Endothelial cell of umbilical vein (primary cell): Measurements from ENCODE around the gene VPS11. TPM values are rescaled to one million over a fixed set of nuclear protein-coding genes. Genes with fewer than 3 reads are reported as not detected.

Experiments
- BruUV-seq: library from RNA; stranded (reverse); fragments of 400-500 nt; replicated peaks from 2 replicates; lab custom pipeline; 2021; lab: Mats Ljungman, UMichigan
- CTCF ChIA-PET: fragments of 300-600, 350-600 bp; sonication (Branson Sonifier 250); formaldehyde crosslinking; loops from one replicate; lab custom pipeline; 2021; ENCODE audit warnings: antibody characterized with exemption, inconsistent platforms; lab: Charles Lee
- POLR2A ChIA-PET: fragments of 300-600, 350-600 bp; sonication (Branson Sonifier 250); formaldehyde crosslinking; loops from one replicate; lab custom pipeline; 2021; ENCODE audit warnings: antibody characterized with exemption, inconsistent platforms; lab: Charles Lee
- DNase-seq: peaks from one replicate; pipeline ENCODE4 v3.0.0-alpha.2; 2011; ENCODE audit warnings: low read depth, low spot score
- FAIRE-seq: peaks from 2 replicates; lab custom pipeline; 2011; peaks lifted over from hg19 to GRCh38; lab: Jason Lieb, UNC
- H2AFZ ChIP-seq: 2 replicates; pipeline ENCODE4 v1.6.0; 2012; ENCODE audit warnings: low read depth, low read length, control low read depth, inconsistent platforms
- H3K27ac ChIP-seq: 2 replicates; pipeline ENCODE4 v1.5.1; 2011; ENCODE audit warnings: low read depth, mild to moderate bottlenecking, control low read depth, low read length, moderate library complexity; ENCODE audit not compliant: insufficient read depth
- H3K27me3 ChIP-seq, 2 experiments: 2 replicates each; pipeline versions ENCODE4 v1.6.0 to v1.6.1; 2011; ENCODE audit warnings: low read length in 2 of 2, mixed read lengths in 1 of 2; ENCODE audit not compliant: control insufficient read depth in 2 of 2, insufficient read depth in 2 of 2
- H3K36me3 ChIP-seq, 2 experiments: 2 replicates in 1 of 2; 3 replicates in 1 of 2; pipeline ENCODE4 v1.5.1; 2011; ENCODE audit warnings: low read length in 2 of 2, mild to moderate bottlenecking in 1 of 2, moderate library complexity in 1 of 2; ENCODE audit not compliant: control insufficient read depth in 2 of 2, insufficient read depth in 2 of 2; ENCODE audit errors: extremely low read depth in 1 of 2
- H3K4me1 ChIP-seq: 3 replicates; pipeline ENCODE4 v1.5.1; 2011; ENCODE audit warnings: mild to moderate bottlenecking, low read length; ENCODE audit not compliant: control insufficient read depth, insufficient read depth; ENCODE audit errors: extremely low read depth
- H3K4me2 ChIP-seq: 2 replicates; pipeline ENCODE4 v1.6.1; 2011; ENCODE audit warnings: low read length, control low read depth, mixed read lengths; ENCODE audit not compliant: insufficient read depth
- H3K4me3 ChIP-seq, 3 experiments: fragments of 200-600 bp in 1 of 3; sonication (generic), shearing (Covaris generic) in 1 of 3; replicated peaks in 1 of 3; 2 replicates each; pipeline ENCODE4 v1.5.1; 2011 to 2016; ENCODE audit warnings: control low read depth in 3 of 3, low read length in 3 of 3, mild to moderate bottlenecking in 2 of 3, inconsistent platforms in 1 of 3, low read depth in 1 of 3, moderate library complexity in 1 of 3; ENCODE audit not compliant: insufficient read depth in 1 of 3
- H3K79me2 ChIP-seq: 2 replicates; pipeline ENCODE4 v1.6.0; 2012; ENCODE audit warnings: low read length, inconsistent platforms; ENCODE audit not compliant: control insufficient read depth, insufficient read depth
- H3K9ac ChIP-seq: replicated peaks from 2 replicates; pipeline ENCODE3; 2011; ENCODE audit warnings: low read length, control low read depth; ENCODE audit not compliant: insufficient read depth; ENCODE audit errors: extremely low read depth
- H3K9me1 ChIP-seq: replicated peaks from 3 replicates; pipeline ENCODE4 v1.6.0; 2011; ENCODE audit warnings: mild to moderate bottlenecking, low read length; ENCODE audit not compliant: control insufficient read depth, insufficient read depth; ENCODE audit errors: extremely low read depth
- H3K9me3 ChIP-seq: replicated peaks from 2 replicates; pipeline ENCODE4 v1.5.1; 2012; ENCODE audit warnings: low read length, inconsistent platforms; ENCODE audit not compliant: control insufficient read depth, insufficient read depth
- H4K20me1 ChIP-seq: replicated peaks from 2 replicates; pipeline ENCODE3; 2011; ENCODE audit warnings: mild to moderate bottlenecking, low read length; ENCODE audit not compliant: control insufficient read depth, insufficient read depth; ENCODE audit errors: extremely low read depth
- CTCF ChIP-seq, 2 donors: IDR thresholded peaks; 1 replicate in 1 of 2; 2 replicates in 1 of 2; pipeline ENCODE4 v1.5.1; 2011; ENCODE audit warnings: low read length in 2 of 2, mild to moderate bottlenecking in 2 of 2, moderate library complexity in 2 of 2, control low read depth in 1 of 2, inconsistent platforms in 1 of 2, low read depth in 1 of 2; ENCODE audit not compliant: insufficient read depth in 1 of 2; ENCODE audit errors: extremely low read depth in 1 of 2
- MAX ChIP-seq: IDR thresholded peaks from 2 replicates; pipeline ENCODE4 v1.6.1; 2011; ENCODE audit not compliant: insufficient read depth, insufficient read length
- dilution Hi-C: fragments of 300-500 bp; cut with MboI; formaldehyde crosslinking; loops from one replicate; pipeline ENCODE4 v1.15.0; 2019; ENCODE audit warnings: low sequenced_read_pairs; ENCODE audit not compliant: extremely low pct_ligation_motif_present
- intact Hi-C: fragments of 100-400 bp; cut with micrococcal nuclease; formaldehyde crosslinking; loops from one replicate; pipeline ENCODE4 v1.10.0; 2022
- polyA plus RNA-seq, 4 experiments: library from polyadenylated mRNA; depleted of rRNA in 3 of 4; stranded (reverse) in 3 of 4; unstranded in 1 of 4; fragments of >200 nt; gene quantifications; 2 replicates each; pipeline versions ENCODE4 v1.2.1 to v1.2.3, GENCODE V29; 2011 to 2012; ENCODE audit warnings: missing spikeins in 1 of 4
- total RNA-seq: library from RNA; stranded (reverse); gene quantifications from 2 replicates; pipeline ENCODE4 v1.2.3, GENCODE V29; 2021

The VPS11 gene
- total and polyA plus RNA-seq, 2 donors (not counting 3 experiments of a cell fraction or from before 2014, with no cell fraction given): 26.4 to 31.0 TPM

GRCh38 chr11:119100994-119101758 lies 33.6 kb downstream of the VPS11 start:
- BruUV-seq: TSS peak; percentile 53

More at GRCh38 chr11:119100994-119101758, 33.6 kb downstream of the VPS11 start:
- intact Hi-C loops: loop anchor here (1.0 to 2.0 kb wide), 2 partner anchors 34 to 44 kb away; partner anchors contain the start of gene VPS11
- H3K9ac ChIP-seq: peak overlapping the region; percentile 89
- peak overlapping the region; percentile 91 for H3K4me2 ChIP-seq
- H3K4me3 ChIP-seq: peak overlapping the region; percentile 81 to 97 (median 86)
- H2AFZ ChIP-seq: peak overlapping the region; percentile 65
- POLR2A ChIA-PET: interaction anchor here (1.0 to 1.4 kb wide), 4 partner anchors 15 to 215 kb away, joined by 3 to 7 read pairs (median 3); partner anchors contain the start of genes HINFP, MCAM and VPS11
- H3K9me3 ChIP-seq: no peaks in the 10 kb centered on the region
- no peaks in the 10 kb centered on the region for H3K27me3 ChIP-seq
- H3K36me3 ChIP-seq: peaks cover 7 to 19% of the 10 kb centered on the region in 2 experiments
- H4K20me1 ChIP-seq: no peaks in the 10 kb centered on the region
- TF ChIP-seq CTCF (IDR thresholded peaks at IDR 0.05; ENCODE audit: extremely low read depth in 1 of 2, insufficient read depth in 1 of 2, low read depth in 1 of 2, low read length in 2 of 2) (peak in 1 of 2 donors; percentile 19), MAX (no peak)
- DNase-seq (no peak), FAIRE-seq (peak; percentile 55)
- dilution Hi-C loops: no loop called here
- peaks cover 15% of the 10 kb centered on the region for H3K79me2 ChIP-seq
- peak overlapping the region; percentile 94 for H3K27ac ChIP-seq
- CTCF ChIA-PET: interaction anchor here (1.0 to 2.1 kb wide), 13 partner anchors 17 to 239 kb away, joined by 3 to 27 read pairs (median 9); partner anchors contain the start of genes CBL, HINFP and VPS11
- H3K4me1 ChIP-seq: peaks cover 17% of the 10 kb centered on the region
- H3K9me1 ChIP-seq: no peaks in the 10 kb centered on the region
